H9 (cell line): ENCODE results near the gene TMEM158. TPM values are rescaled to one million over a fixed set of nuclear protein-coding genes. Genes with fewer than 3 reads are reported as not detected.

Experiments used
- DNase-seq: peaks from one replicate; pipeline ENCODE4 v3.0.0-alpha.2; 2017
- H2AFZ ChIP-seq: one replicate; pipeline ENCODE4 v1.6.1; 2013; ENCODE audit warnings: mild to moderate bottlenecking, low read length, control low read depth, moderate library complexity
- H2AK5ac ChIP-seq: 2 replicates; pipeline ENCODE4 v1.6.1; 2013; ENCODE audit warnings: low read length, control low read depth, mixed read lengths; ENCODE audit not compliant: insufficient read length
- H2BK120ac ChIP-seq: one replicate; pipeline ENCODE4 v1.6.1; 2013; ENCODE audit warnings: low read depth, mild to moderate bottlenecking, low read length, control low read depth, inconsistent platforms; ENCODE audit not compliant: poor library complexity, severe bottlenecking
- H2BK12ac ChIP-seq: 2 replicates; pipeline ENCODE4 v1.6.1; 2013; ENCODE audit warnings: low read length, control low read depth, mixed read lengths, low read depth; ENCODE audit not compliant: insufficient read length
- H2BK15ac ChIP-seq: 2 replicates; pipeline ENCODE4 v1.6.1; 2013; ENCODE audit warnings: low read depth, low read length, control low read depth
- H2BK20ac ChIP-seq: one replicate; pipeline ENCODE4 v1.6.1; 2013; ENCODE audit warnings: low read depth, mild to moderate bottlenecking, low read length, control low read depth, inconsistent platforms; ENCODE audit not compliant: poor library complexity, severe bottlenecking
- H2BK5ac ChIP-seq: 2 replicates; pipeline ENCODE4 v1.6.1; 2013; ENCODE audit warnings: low read length, control low read depth, mixed read lengths; ENCODE audit not compliant: insufficient read length
- H3K14ac ChIP-seq: 2 replicates; pipeline ENCODE4 v1.6.1; 2013; ENCODE audit warnings: low read length, control low read depth; ENCODE audit not compliant: insufficient read depth
- H3K18ac ChIP-seq: 2 replicates; pipeline ENCODE4 v1.6.1; 2013; ENCODE audit warnings: low read depth, mild to moderate bottlenecking, mixed read lengths, low read length, control low read depth; ENCODE audit not compliant: insufficient read length
- H3K23ac ChIP-seq: 2 replicates; pipeline ENCODE4 v1.6.1; 2013; ENCODE audit warnings: low read length, control low read depth, mixed read lengths, low read depth; ENCODE audit not compliant: insufficient read length
- H3K23me2 ChIP-seq: 2 replicates; pipeline ENCODE4 v1.6.1; 2013; ENCODE audit warnings: low read depth, mild to moderate bottlenecking, mixed read lengths, low read length, control low read depth; ENCODE audit not compliant: insufficient read length, poor library complexity, severe bottlenecking
- H3K27ac ChIP-seq: 2 replicates; pipeline ENCODE4 v1.5.1; 2013; ENCODE audit warnings: low read length, control low read depth, mixed read lengths, low read depth; ENCODE audit not compliant: insufficient read length
- H3K27me3 ChIP-seq: 2 replicates; pipeline ENCODE4 v1.6.1; 2013; ENCODE audit warnings: low read length, control low read depth, inconsistent platforms; ENCODE audit not compliant: insufficient read depth
- H3K4ac ChIP-seq: 2 replicates; pipeline ENCODE4 v1.6.1; 2013; ENCODE audit warnings: low read depth, mild to moderate bottlenecking, control low read depth, inconsistent platforms, low read length, moderate library complexity
- H3K4me1 ChIP-seq: 2 replicates; pipeline ENCODE4 v1.6.1; 2013; ENCODE audit warnings: low read length, control low read depth, inconsistent platforms; ENCODE audit not compliant: insufficient read depth
- H3K4me2 ChIP-seq: 2 replicates; pipeline ENCODE4 v1.6.1; 2013; ENCODE audit warnings: low read length, control low read depth, mixed read lengths; ENCODE audit not compliant: insufficient read length, insufficient read depth
- H3K56ac ChIP-seq: 2 replicates; pipeline ENCODE4 v1.6.1; 2013; ENCODE audit warnings: low read depth, mild to moderate bottlenecking, mixed read lengths, low read length, control low read depth; ENCODE audit not compliant: insufficient read length
- H3K79me1 ChIP-seq: 2 replicates; pipeline ENCODE4 v1.6.1; 2013; ENCODE audit warnings: low read depth, mild to moderate bottlenecking, moderate library complexity, low read length, control low read depth, inconsistent platforms; ENCODE audit not compliant: insufficient read depth, poor library complexity, severe bottlenecking
- H3K79me2 ChIP-seq: 2 replicates; pipeline ENCODE4 v1.6.1; 2013; ENCODE audit warnings: low read length, control low read depth, inconsistent platforms; ENCODE audit not compliant: insufficient read depth
- H3K9ac ChIP-seq: 2 replicates; pipeline ENCODE4 v1.6.1; 2013; ENCODE audit warnings: low read length, control low read depth, mixed read lengths; ENCODE audit not compliant: insufficient read length; ENCODE audit errors: extremely low read depth
- H3K9me3 ChIP-seq: one replicate; pipeline ENCODE4 v1.6.1; 2013; ENCODE audit warnings: low read depth, low read length, inconsistent platforms; ENCODE audit not compliant: control insufficient read depth
- H3T11ph ChIP-seq: one replicate; pipeline ENCODE4 v1.6.1; 2013; ENCODE audit warnings: mild to moderate bottlenecking, low read length, control low read depth, inconsistent platforms
- H4K20me1 ChIP-seq: one replicate; pipeline ENCODE4 v1.6.1; 2013; ENCODE audit not compliant: control insufficient read depth, insufficient read length, insufficient read depth
- H4K5ac ChIP-seq: 2 replicates; pipeline ENCODE4 v1.6.1; 2013; ENCODE audit warnings: low read depth, mild to moderate bottlenecking, mixed read lengths, low read length, control low read depth; ENCODE audit not compliant: insufficient read length
- H4K8ac ChIP-seq: replicated peaks from 2 replicates; pipeline ENCODE4 v1.6.1; 2013; ENCODE audit warnings: low read length, control low read depth, mixed read lengths, low read depth; ENCODE audit not compliant: insufficient read length
- H4K91ac ChIP-seq: 2 replicates; pipeline ENCODE4 v1.6.1; 2013; ENCODE audit warnings: low read depth, mild to moderate bottlenecking, moderate library complexity, mixed read lengths, low read length, control low read depth; ENCODE audit not compliant: insufficient read length
- H3K27ac Mint-ChIP-seq, 3 experiments: 2 replicates in 2 of 3; 3 replicates in 1 of 3; pipeline ENCODE4 v1.8.0; 2020 to 2021; ENCODE audit warnings: mixed read lengths in 3 of 3, mild to moderate bottlenecking in 1 of 3, moderate library complexity in 1 of 3
- H3K27me3 Mint-ChIP-seq: 2 replicates; pipeline ENCODE4 v1.8.0; 2021; ENCODE audit warnings: low read depth, mild to moderate bottlenecking, moderate library complexity, mixed read lengths
- H3K36me3 Mint-ChIP-seq, 3 experiments: 2 replicates in 2 of 3; 3 replicates in 1 of 3; pipeline ENCODE4 v1.8.0; 2020 to 2021; ENCODE audit warnings: low read depth in 3 of 3, mixed read lengths in 3 of 3; ENCODE audit not compliant: insufficient read depth in 1 of 3
- H3K4me1 Mint-ChIP-seq, 2 experiments: 2 replicates each; pipeline ENCODE4 v1.8.0; 2020; ENCODE audit warnings: mixed read lengths in 2 of 2
- H3K4me3 Mint-ChIP-seq, 2 experiments: 2 replicates in 1 of 2; 3 replicates in 1 of 2; pipeline ENCODE4 v1.8.0; 2020 to 2021; ENCODE audit warnings: mild to moderate bottlenecking in 2 of 2, mixed read lengths in 2 of 2, moderate library complexity in 1 of 2
- H3K9me3 Mint-ChIP-seq, 2 experiments: 2 replicates in 1 of 2; 3 replicates in 1 of 2; pipeline ENCODE4 v1.8.0; 2020; ENCODE audit warnings: mild to moderate bottlenecking in 2 of 2, mixed read lengths in 2 of 2, moderate library complexity in 1 of 2
- CTCF ChIP-seq: fragments of 200-600 bp; sonication (generic); conservative IDR thresholded peaks from 3 replicates; pipeline ENCODE4 v1.8.0; 2021; ENCODE audit warnings: antibody characterized with exemption, mild to moderate bottlenecking
- whole genome bisulfite sequencing: extraction: QIAGEN DNeasy Blood & Tissue Kit; methylation state at CpG from one replicate; pipeline ENCODE4 v1.1.7; 2013; ENCODE audit warnings: missing lambda C conversion rate, low lambda C conversion rate, mixed read lengths; ENCODE audit not compliant: insufficient read length; ENCODE audit errors: extremely low coverage; 5-methylcytosine and 5-hydroxymethylcytosine counted together
- total RNA-seq: library from RNA; stranded (reverse); gene quantifications from 2 replicates; pipeline ENCODE4 v1.2.1, GENCODE V29; 2021

Gene TMEM158
- total RNA-seq, 1 experiment from 2014 or later: 29.1 TPM

GRCh38 chr3:45244356-45244755, 18.3 kb upstream of the TMEM158 start:
- Histone ChIP-seq H4K91ac (no peak overlapping the region), H4K20me1 (no peaks in the 10 kb centered on the region), H2BK12ac (no peak overlapping the region), H3K79me1 (no peaks in the 10 kb centered on the region), H4K5ac (no peak overlapping the region), H3K23me2 (no peaks in the 10 kb centered on the region), H2AK5ac (no peak overlapping the region), H3K56ac (no peak overlapping the region), H3K27ac (no peak overlapping the region), H2BK15ac (no peak overlapping the region), H3K79me2 (no peaks in the 10 kb centered on the region), H3K4ac (no peak overlapping the region), H3K4me2 (no peak overlapping the region), H3T11ph (no peak overlapping the region), H3K9ac (no peak overlapping the region), H3K27me3 (0 out of 2 replicates have a peak, but pooled peaks cover 2% of the 10 kb centered on the region), H2BK5ac (no peak overlapping the region), H2BK20ac (no peak overlapping the region), H2BK120ac (no peak overlapping the region), H4K8ac (no peak overlapping the region), H3K14ac (no peak overlapping the region), H2AFZ (no peak overlapping the region), H3K9me3 (no peaks in the 10 kb centered on the region), H3K4me1 (no peaks in the 10 kb centered on the region), H3K23ac (no peak overlapping the region), H3K18ac (no peak overlapping the region)
- Mint-ChIP-seq H3K27me3 (peaks cover 1% of the 10 kb centered on the region; the same call in 1 of the 2 replicates), H3K9me3 (no peaks in the 10 kb centered on the region; a peak in 1 of 5 replicates), H3K27ac (no peak overlapping the region), H3K4me3 (no peak overlapping the region), H3K36me3 (no peaks in the 10 kb centered on the region), H3K4me1 (peaks cover 18 to 30% of the 10 kb centered on the region in 2 experiments)
- no peak for TF ChIP-seq CTCF
- DNase-seq: peak; percentile 5
- no CpG with 5 or more reads among the region's 6 CpGs for whole genome bisulfite sequencing
